Prostate gland (tissue), 2 donors: ENCODE results near the gene PLPPR1.

Experiments
- CTCF ChIP-seq, 4 experiments: fragments of 200-600 bp in 2 of 4; fragments of 450-650 bp in 2 of 4; sonication (generic) in 2 of 4; IDR thresholded peaks; 1 replicate in 3 of 4; 2 replicates in 1 of 4; pipeline ENCODE4 v1.5.1; 2016 to 2019; ENCODE audit warnings: antibody characterized with exemption in 4 of 4, mild to moderate bottlenecking in 2 of 4, moderate library complexity in 2 of 4
- POLR2A ChIP-seq: fragments of 450-650 bp; IDR thresholded peaks from one replicate; pipeline ENCODE4 v1.6.1; 2016; ENCODE audit warnings: antibody characterized with exemption, mild to moderate bottlenecking
- POLR2AphosphoS5 ChIP-seq: sonication (generic); formaldehyde crosslinking; IDR thresholded peaks from one replicate; pipeline ENCODE4 v1.6.1; 2017; ENCODE audit warnings: antibody characterized with exemption

GRCh38 chr9:101235105-101235866, 206.8 kb downstream of the PLPPR1 start:
- TF ChIP-seq CTCF (IDR thresholded peaks at IDR 0.05) (peak in 3 of 4 experiments; percentile 25 to 61 (median 32)), POLR2A (no peak), POLR2AphosphoS5 (no peak)
